K562 (cell line): ENCODE results near the gene ZKSCAN8. TPM values are rescaled to one million over a fixed set of nuclear protein-coding genes. Genes with fewer than 3 reads are reported as not detected.

ENCODE experiments used
- ATAC-seq: fragments of 200-7000 bp; cut with Tn5 transposase; 3 replicates; pipeline ENCODE4 v1.9.1; 2020; ENCODE audit warnings: moderate library complexity
- BruUV-seq: library from RNA; stranded (reverse); fragments of 400-500 nt; replicated peaks from 2 replicates; lab custom pipeline; 2021; lab: Mats Ljungman, UMichigan
- CTCF ChIA-PET: fragments of 300-600 bp; formaldehyde crosslinking; extraction: SDS; loops from one replicate; lab custom pipeline; 2021; ENCODE audit warnings: low intra/inter-chr PET ratio; lab: Yijun Ruan, JAX
- POLR2A ChIA-PET: fragments of 300-600, 350-650 bp; sonication (Branson Sonifier 250); formaldehyde crosslinking; extraction: SDS; loops from one replicate; lab custom pipeline; 2021; ENCODE audit warnings: antibody characterized with exemption, inconsistent platforms; lab: Yijun Ruan, JAX
- DNase-seq, 4 experiments: peaks; one replicate each; pipeline versions ENCODE4 v3.0.0 to v3.0.0-alpha.2; 2011 to 2018; ENCODE audit warnings: low spot score in 3 of 4, mixed read lengths in 3 of 4; ENCODE audit errors: extremely low read depth in 1 of 4
- FAIRE-seq: peaks from 2 replicates; lab custom pipeline; 2011; peaks lifted over from hg19 to GRCh38; lab: Jason Lieb, UNC
- H2AFZ ChIP-seq: 2 replicates; pipeline ENCODE4 v1.6.0; 2011; ENCODE audit warnings: low read depth, low read length, control low read depth, inconsistent platforms
- H3K27ac ChIP-seq: fragments of 200-600 bp; 3 replicates; pipeline ENCODE4 v1.8.0; 2011; ENCODE audit warnings: low read depth, mild to moderate bottlenecking, control low read depth, inconsistent platforms, low read length, moderate library complexity, mixed read lengths; ENCODE audit errors: extremely low read depth
- H3K27me3 ChIP-seq, 2 experiments: fragments of 300-600 bp in 1 of 2; 2 replicates in 1 of 2; 3 replicates in 1 of 2; pipeline versions ENCODE4 v1.6.0 to v1.8.0; 2011; ENCODE audit warnings: inconsistent platforms in 2 of 2, low read length in 2 of 2, mild to moderate bottlenecking in 1 of 2, mixed read lengths in 1 of 2, moderate library complexity in 1 of 2; ENCODE audit not compliant: control insufficient read depth in 2 of 2, insufficient read depth in 2 of 2
- H3K36me3 ChIP-seq: fragments of 300-600 bp; 3 replicates; pipeline ENCODE4 v1.8.0; 2011; ENCODE audit warnings: mild to moderate bottlenecking, low read length, inconsistent platforms; ENCODE audit not compliant: control insufficient read depth, insufficient read depth
- H3K4me1 ChIP-seq, 2 experiments: fragments of 200-600 bp in 1 of 2; replicated peaks in 1 of 2; 2 replicates in 1 of 2; 3 replicates in 1 of 2; pipeline versions ENCODE4 v1.5.1 to v1.8.0; 2011; ENCODE audit warnings: inconsistent platforms in 2 of 2, low read length in 2 of 2, mild to moderate bottlenecking in 1 of 2, mixed read lengths in 1 of 2, moderate library complexity in 1 of 2; ENCODE audit not compliant: control insufficient read depth in 2 of 2, insufficient read depth in 2 of 2
- H3K4me2 ChIP-seq: 2 replicates; pipeline ENCODE4 v1.6.1; 2011; ENCODE audit warnings: low read length, control low read depth, inconsistent platforms, mixed read lengths; ENCODE audit not compliant: insufficient read depth
- H3K4me3 ChIP-seq: fragments of 200-600 bp; sonication (generic), shearing (Covaris generic); 2 replicates; pipeline ENCODE4 v1.5.1; 2016; ENCODE audit warnings: control low read depth, inconsistent platforms
- H3K79me2 ChIP-seq: fragments of 200-600 bp; 3 replicates; pipeline ENCODE4 v1.8.0; 2011; ENCODE audit warnings: low read length, inconsistent platforms; ENCODE audit not compliant: control insufficient read depth, insufficient read depth
- H3K9ac ChIP-seq, 2 experiments: 2 replicates each; pipeline versions ENCODE4 v1.6.0 to v1.6.1; 2011; ENCODE audit warnings: low read depth in 2 of 2, low read length in 2 of 2, control low read depth in 1 of 2, inconsistent platforms in 1 of 2, mild to moderate bottlenecking in 1 of 2, mixed read lengths in 1 of 2; ENCODE audit not compliant: insufficient read depth in 1 of 2
- H3K9me1 ChIP-seq: one replicate; pipeline ENCODE4 v1.6.0; 2011; ENCODE audit warnings: inconsistent platforms, mild to moderate bottlenecking, low read length, moderate library complexity; ENCODE audit not compliant: control insufficient read depth, insufficient read depth
- H3K9me3 ChIP-seq: replicated peaks from 2 replicates; pipeline ENCODE4 v1.5.1; 2011; ENCODE audit warnings: low read depth, low read length, inconsistent platforms; ENCODE audit not compliant: control insufficient read depth, insufficient read depth
- H4K20me1 ChIP-seq: replicated peaks from 2 replicates; pipeline ENCODE4 v1.6.1; 2011; ENCODE audit warnings: low read length, inconsistent platforms, mixed read lengths; ENCODE audit not compliant: control insufficient read depth, insufficient read depth
- CCNT2 ChIP-seq: IDR thresholded peaks from 2 replicates; pipeline ENCODE4 v1.6.1; 2011; ENCODE audit warnings: borderline replicate concordance, low read depth, mild to moderate bottlenecking, moderate library complexity, mixed read lengths, low read length; ENCODE audit not compliant: insufficient read length; ENCODE audit errors: extremely low read depth
- CEBPG ChIP-seq, 3 experiments: fragments of 200-800 bp in 1 of 3; sonication (Bioruptor generic) in 1 of 3; sonication (generic) in 1 of 3; formaldehyde crosslinking in 1 of 3; IDR thresholded peaks in 2 of 3; conservative IDR thresholded peaks in 1 of 3; 2 replicates each; pipeline versions ENCODE4 v1.6.1 to v1.8.0; 2016 to 2022; ENCODE audit warnings: missing compliant biosample characterization in 2 of 3, missing genetic modification characterization in 2 of 3, mild to moderate bottlenecking in 1 of 3, missing genetic modification reagents in 1 of 3
- NRF1 ChIP-seq, 2 experiments: fragments of 450-650 bp; IDR thresholded peaks in 1 of 2; conservative IDR thresholded peaks in 1 of 2; 2 replicates each; pipeline ENCODE4 v1.6.1; 2014; ENCODE audit warnings: mild to moderate bottlenecking in 2 of 2
- POLR2A ChIP-seq: fragments of 450-650 bp; conservative IDR thresholded peaks from 2 replicates; pipeline ENCODE4 v1.6.1; 2016
- POLR2AphosphoS5 ChIP-seq: IDR thresholded peaks from 2 replicates; pipeline ENCODE4 v1.6.1; 2011; ENCODE audit warnings: mild to moderate bottlenecking, low read depth, low read length, moderate library complexity; ENCODE audit not compliant: control insufficient read depth, insufficient read depth
- SRSF7 ChIP-seq: fragments of 200-400 bp; formaldehyde crosslinking; optimal IDR thresholded peaks from 2 replicates; pipeline ENCODE3; 2017; ENCODE audit warnings: mild to moderate bottlenecking, low read depth, low read length
- ZNF592 ChIP-seq: fragments of 450-650 bp; IDR thresholded peaks from 2 replicates; pipeline ENCODE4 v1.6.1; 2017; ENCODE audit warnings: antibody characterized with exemption, mild to moderate bottlenecking
- WGBS: fragments of 100-300 bp; shearing (Covaris generic); methylation state at CpG from one replicate; pipeline ENCODE4 v1.1.6; 2016; ENCODE audit warnings: low coverage, mixed read lengths; ENCODE audit not compliant: insufficient coverage; ENCODE audit errors: missing lambda C conversion rate; 5-methylcytosine and 5-hydroxymethylcytosine counted together
- in situ Hi-C: fragments of 300-500 bp; cut with MboI; formaldehyde crosslinking; loops from 4 replicates; pipeline ENCODE4 v1.15.0; 2018; ENCODE audit warnings: inconsistent platforms, mixed read lengths
- intact Hi-C: fragments of 100-400 bp; cut with micrococcal nuclease; formaldehyde crosslinking; loops from 2 replicates; pipeline ENCODE4 v1.14.2; 2022
- polyA plus RNA-seq, 8 experiments: library from polyadenylated mRNA; depleted of rRNA in 4 of 8; stranded (reverse) in 5 of 8; unstranded in 3 of 8; fragments of >200 nt; fragmentation: Nextera tagmentation in 2 of 8; fragmentation: Illumina TruSeq in 1 of 8; extraction: Ambion mirVana in 2 of 8; extraction: Trizol in 1 of 8; gene quantifications; 2 replicates each; pipeline versions ENCODE4 v1.2.1 to v1.2.3, GENCODE V29; 2011 to 2014; ENCODE audit warnings: inconsistent platforms in 1 of 8, missing spikeins in 1 of 8
- total RNA-seq, 7 experiments: library from RNA; depleted of rRNA in 6 of 7; stranded (reverse); fragments of >200 nt in 6 of 7; fragmentation: Illumina TruSeq in 2 of 7; extraction: Trizol in 2 of 7; gene quantifications; 2 replicates each; pipeline versions ENCODE4 v1.2.1 to v1.2.3, GENCODE V29; 2011 to 2021; ENCODE audit warnings: low replicate concordance in 1 of 7

The ZKSCAN8 gene
- total and polyA plus RNA-seq, 9 of the 15 experiments (the other 6 are each of a cell fraction or from before 2014, with no cell fraction given) = 3.3 to 37.7 (median 21.7) TPM

GRCh38 chr6:28160233-28160632 lies 18.6 kb downstream of the ZKSCAN8 start:
- H3K4me2 ChIP-seq = no peak overlapping the region
- ChIA-PET CTCF (no interaction called here), POLR2A (interaction anchor here (0.6 to 1.0 kb wide), 2 partner anchors 12 to 94 kb away, joined by 3 read pairs; no protein-coding TSS in a partner anchor)
- no peak overlapping the region for H3K9ac ChIP-seq
- 0 out of 2 replicates have a peak, but pooled peaks cover 4% of the 10 kb centered on the region for H3K9me3 ChIP-seq
- DNase-seq (no peak), ATAC-seq (no peak), FAIRE-seq (no peak)
- peaks cover 31% of the 10 kb centered on the region; the same call in 2 of the 3 replicates for H3K36me3 ChIP-seq
- H3K27ac ChIP-seq = no peak overlapping the region
- 57% methylated on average over 2 of the region's 2 CpGs for WGBS
- no peaks in the 10 kb centered on the region for H4K20me1 ChIP-seq
- in situ Hi-C loops = no loop called here
- TF ChIP-seq SRSF7 (no peak), POLR2AphosphoS5 (peak; percentile 39; the same call in 1 of the 2 replicates), POLR2A (peak; percentile 45; the same call in 1 of the 2 replicates)
- H3K9me1 ChIP-seq = no peaks in the 10 kb centered on the region
- intact Hi-C loops = loop anchor here (5.0 kb wide), 1 partner anchor 52 kb away; no protein-coding TSS in a partner anchor
- no peak overlapping the region for H3K4me3 ChIP-seq
- no peaks in the 10 kb centered on the region for H3K27me3 ChIP-seq
- no TSS peak for BruUV-seq
- no peak overlapping the region for H2AFZ ChIP-seq
- no peaks in the 10 kb centered on the region for H3K79me2 ChIP-seq
- peaks cover 5 to 8% of the 10 kb centered on the region in 2 experiments for H3K4me1 ChIP-seq

- H3K4me2 ChIP-seq = peak overlapping the region; percentile 83
- no peaks in the 10 kb centered on the region for H3K27me3 ChIP-seq
- no peaks in the 10 kb centered on the region for H3K79me2 ChIP-seq
- peak; percentile 89 to 95 (median 92) for DNase-seq
- 14% methylated on average over 32 of the region's 32 CpGs for WGBS
- ChIA-PET CTCF (no interaction called here), POLR2A (interaction anchor here (0.6 to 2.7 kb wide), 17 partner anchors 8 to 1657 kb away, joined by 3 to 22 read pairs (median 3); partner anchors contain the start of gene ZSCAN31)
- BruUV-seq = no TSS peak
- peak overlapping the region; percentile 34 for H3K27ac ChIP-seq
- 0 out of 2 replicates have a peak, but pooled peaks cover 4% of the 10 kb centered on the region for H3K9me3 ChIP-seq
- peak; percentile 98 for ATAC-seq
- no peaks in the 10 kb centered on the region for H4K20me1 ChIP-seq
- peak overlapping the region; percentile 66 to 88 for H3K9ac ChIP-seq
- intact Hi-C loops (loop anchor here (5.0 kb wide), 1 partner anchor 51 kb away; no protein-coding TSS in a partner anchor), in situ Hi-C loops (no loop called here)
- no peaks in the 10 kb centered on the region for H3K9me1 ChIP-seq
- peaks cover 5 to 8% of the 10 kb centered on the region in 2 experiments for H3K4me1 ChIP-seq
- peak overlapping the region; percentile 43 for H3K4me3 ChIP-seq
- peak; percentile 83 for FAIRE-seq
- peak overlapping the region; percentile 90 for H2AFZ ChIP-seq
- H3K36me3 ChIP-seq = peaks cover 18% of the 10 kb centered on the region; the same call in 2 of the 3 replicates
- TF ChIP-seq NRF1 (conservative IDR thresholded peaks at IDR 0.05 in 1 of 2, IDR thresholded peaks at IDR 0.05 in 1 of 2) (peak; percentile 66 to 75), CEBPG (CRISPR knock-in tag; IDR thresholded peaks at IDR 0.05) (peak; percentile 68; the same call in 1 of the 2 replicates), CEBPG (tag; conservative IDR thresholded peaks at IDR 0.05 in 1 of 2, IDR thresholded peaks at IDR 0.05 in 1 of 2) (0 out of 4 replicates have a peak, but pooled peaks of 1 of the 2 experiments have one; percentile 16), CCNT2 (peak; percentile 28), ZNF592 (0 out of 2 replicates have a peak, but pooled peaks have one; percentile 40)
These were observed 19.9 kb downstream of the ZKSCAN8 start for GRCh38 chr6:28161410-28162079.
